Pancreas (tissue), 10 donors: ENCODE results near the gene PTPN11. TPM values are rescaled to one million over a fixed set of nuclear protein-coding genes. Genes with fewer than 3 reads are reported as not detected.

Source experiments
- ATAC-seq, 4 donors: fragments of 200-7000 bp; cut with Tn5 transposase; one replicate each; pipeline versions ENCODE4 v1.8.0 to v1.9.1; 2020; ENCODE audit warnings: mild to moderate bottlenecking in 4 of 4, moderate library complexity in 4 of 4
- DNase-seq, 6 donors: peaks; one replicate each; pipeline ENCODE4 v3.0.0-alpha.2; 2020
- FAIRE-seq: peaks from 2 replicates; lab custom pipeline; 2012; peaks lifted over from hg19 to GRCh38; lab: Jason Lieb, UNC
- H3K27ac ChIP-seq, 4 donors: fragments of 200-600 bp; sonication (generic); 1 replicate in 3 of 4; 2 replicates in 1 of 4; pipeline versions ENCODE4 v1.5.0 to v1.8.0; 2020
- H3K27me3 ChIP-seq, 4 donors: fragments of 200-600 bp; one replicate each; pipeline ENCODE4 v1.8.0; 2021
- H3K36me3 ChIP-seq, 3 donors: fragments of 200-600 bp; sonication (generic) in 1 of 3; one replicate each; pipeline versions ENCODE4 v1.5.0 to v1.8.0; 2020 to 2021
- H3K4me1 ChIP-seq, 3 donors: fragments of 200-600 bp; one replicate each; pipeline ENCODE4 v1.8.0; 2021
- H3K4me3 ChIP-seq, 4 donors: fragments of 200-600 bp; sonication (generic) in 2 of 4; one replicate each; pipeline versions ENCODE4 v1.5.0 to v1.8.0; 2020 to 2021
- H3K9me3 ChIP-seq, 4 donors: fragments of 200-600 bp; one replicate each; pipeline ENCODE4 v1.8.0; 2021
- CTCF ChIP-seq, 4 donors: fragments of 200-600 bp; sonication (generic) in 3 of 4; IDR thresholded peaks; one replicate each; pipeline versions ENCODE4 v1.5.0 to v1.8.0; 2021; ENCODE audit warnings: antibody characterized with exemption in 4 of 4
- WGBS, 2 donors: extraction: QIAGEN DNeasy Blood & Tissue Kit; methylation state at CpG; one replicate each; pipeline ENCODE4 v1.1.7; 2013; 5-methylcytosine and 5-hydroxymethylcytosine counted together
- intact Hi-C, 3 donors: fragments of 100-400 bp; cut with DNase I; formaldehyde crosslinking; loops; one replicate each; pipeline versions ENCODE4 v1.11.1 to v1.14.2; 2022
- polyA plus RNA-seq, 2 donors: library from polyadenylated mRNA; stranded (reverse); fragments of 200-250 nt; gene quantifications; one replicate each; pipeline ENCODE4 v1.2.3, GENCODE V29; 2013
- total RNA-seq, 6 donors: library from RNA; stranded (reverse); fragmentation: NEBNext Ultra II Directional in 4 of 6; extraction: Animal tissue kit (Norgen Biotek cat#: 25700) in 4 of 6; gene quantifications; one replicate each; pipeline versions ENCODE4 v1.2.1 to v1.2.4, GENCODE V29; 2021 to 2023
- donor health status: healthy with polysubstance abuse.
- donor health status: DM: no; HTN: no; CAD: no; lungs with moderate emphysema.
- donor health status: DM: no; HTN: no; CAD: no.
- donor health status: control.
- donor health status: control.
- donor health status: Bipolar disorder and iron deficiency.
- donor health status: DM: yes; HTN: yes; CAD: no.
- donor health status: DM: no; HTN: no; CAD: no.
- donor health status: DM: no; HTN: no; CAD: no.
- donor health status: DM: yes; HTN: yes; CAD: no.

The PTPN11 gene
- total and polyA plus RNA-seq, 8 donors: 12.4 to 51.1 (median 32.7) TPM

- no peak overlapping the region for H3K27ac ChIP-seq
- H3K4me3 ChIP-seq: no peak overlapping the region
- H3K4me1 ChIP-seq: no peaks in the 10 kb centered on the region
- FAIRE-seq (no peak), ATAC-seq (peak in 1 of 4 donors; percentile 30), DNase-seq (no peak)
- H3K27me3 ChIP-seq: no peaks in the 10 kb centered on the region
- intact Hi-C loops: no loop called here
- no peaks in the 10 kb centered on the region for H3K9me3 ChIP-seq
- whole genome bisulfite sequencing, 2 donors: 59 to 63% methylated on average over 5 of the region's 5 CpGs
- H3K36me3 ChIP-seq: no peaks in the 10 kb centered on the region
- TF ChIP-seq CTCF (IDR thresholded peaks at IDR 0.05): no peak
Measured at GRCh38 chr12:112524676-112525425, 106.1 kb downstream of the PTPN11 start.

- no peaks in the 10 kb centered on the region for H3K9me3 ChIP-seq
- no peaks in the 10 kb centered on the region for H3K27me3 ChIP-seq
- WGBS, 2 donors: 81% methylated on average over 6 of the region's 6 CpGs
- intact Hi-C loops: no loop called here
- H3K4me3 ChIP-seq: no peak overlapping the region
- H3K4me1 ChIP-seq: no peaks in the 10 kb centered on the region
- no peak for DNase-seq
- no peak for TF ChIP-seq CTCF (IDR thresholded peaks at IDR 0.05)
- ATAC-seq: no peak
- no peak for FAIRE-seq
- no peaks in the 10 kb centered on the region for H3K36me3 ChIP-seq
- no peak overlapping the region for H3K27ac ChIP-seq
Measured at GRCh38 chr12:112525426-112525809, 106.7 kb downstream of the PTPN11 start.

DNA sequence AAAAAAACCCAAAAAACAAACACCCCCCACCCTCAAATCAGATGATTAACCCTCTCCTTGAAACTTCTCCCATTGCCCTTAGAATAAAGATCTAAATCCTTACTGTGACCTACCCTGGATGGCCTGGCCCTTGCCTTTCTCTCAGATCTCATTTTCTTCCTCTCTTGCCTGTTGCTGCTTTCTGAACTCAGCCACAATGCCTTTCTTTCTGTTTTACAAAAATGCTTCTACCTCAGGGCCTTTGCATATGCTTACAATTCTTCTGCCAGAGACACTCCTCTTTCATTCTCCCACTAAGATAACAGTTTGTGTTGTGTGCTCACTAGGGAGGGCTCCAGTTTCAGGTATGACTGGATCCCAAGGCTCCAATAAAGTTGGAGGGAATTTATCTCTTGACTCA, 108.3 kb downstream of the PTPN11 start:
- intact Hi-C loops: no loop called here
- H3K27ac ChIP-seq: no peak overlapping the region
- no peaks in the 10 kb centered on the region for H3K27me3 ChIP-seq
- TF ChIP-seq CTCF (IDR thresholded peaks at IDR 0.05): no peak
- FAIRE-seq: no peak
- no peaks in the 10 kb centered on the region for H3K4me1 ChIP-seq
- no peak for ATAC-seq
- H3K9me3 ChIP-seq: no peaks in the 10 kb centered on the region
- H3K36me3 ChIP-seq: no peaks in the 10 kb centered on the region
- no peak overlapping the region for H3K4me3 ChIP-seq
- DNase-seq: no peak

DNA sequence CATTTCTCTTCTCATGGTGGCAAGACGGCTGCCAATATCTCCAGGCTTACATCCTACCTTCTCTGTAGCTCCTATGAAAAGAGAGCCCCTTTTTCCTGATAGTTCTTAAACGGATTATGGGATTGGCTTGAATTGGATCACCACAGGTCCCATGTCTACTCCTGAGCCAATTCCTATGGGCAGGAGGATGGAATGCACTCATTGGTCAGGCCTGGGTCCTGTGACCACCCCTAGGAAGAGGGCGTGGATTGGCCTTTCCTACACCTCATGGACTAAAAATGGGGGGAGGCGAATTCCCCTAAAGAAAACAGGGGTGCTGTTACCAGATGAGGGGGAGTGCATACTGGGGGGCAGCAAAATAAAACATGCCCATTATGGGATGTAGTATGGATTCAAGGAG, 108.8 kb downstream of the PTPN11 start:
- FAIRE-seq (no peak), DNase-seq (no peak), ATAC-seq (no peak)
- Histone ChIP-seq H3K9me3 (no peaks in the 10 kb centered on the region), H3K36me3 (no peaks in the 10 kb centered on the region), H3K4me3 (no peak overlapping the region), H3K27me3 (no peaks in the 10 kb centered on the region), H3K4me1 (no peaks in the 10 kb centered on the region), H3K27ac (no peak overlapping the region)
- TF ChIP-seq CTCF (IDR thresholded peaks at IDR 0.05): no peak
- 76 to 84% methylated on average over 4 of the region's 4 CpGs for WGBS, 2 donors
- intact Hi-C loops: no loop called here

DNA sequence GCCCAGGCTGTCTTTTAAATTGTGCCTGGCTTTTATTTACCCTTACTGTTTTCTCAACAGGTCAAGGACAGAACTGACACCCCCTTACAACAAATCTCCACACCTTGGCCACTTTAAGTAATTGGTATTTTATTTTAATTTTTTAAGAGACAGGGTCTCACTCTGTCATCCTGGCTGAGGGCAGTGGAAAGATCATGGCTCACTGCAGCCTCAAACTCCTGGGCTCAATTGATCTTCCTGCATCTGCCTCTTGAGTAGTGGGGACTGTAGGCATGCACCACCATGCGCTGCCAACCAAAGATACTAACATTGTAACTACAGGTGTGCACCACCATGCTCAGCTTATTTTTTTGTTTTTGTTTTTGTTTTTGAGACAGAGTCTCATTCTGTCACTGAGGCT, 109.8 kb downstream of the PTPN11 start:
- no peak for TF ChIP-seq CTCF (IDR thresholded peaks at IDR 0.05)
- Histone ChIP-seq H3K9me3 (no peaks in the 10 kb centered on the region), H3K4me1 (no peaks in the 10 kb centered on the region), H3K27me3 (no peaks in the 10 kb centered on the region), H3K27ac (no peak overlapping the region), H3K36me3 (no peaks in the 10 kb centered on the region), H3K4me3 (no peak overlapping the region)
- DNase-seq (no peak), ATAC-seq (no peak), FAIRE-seq (no peak)
- intact Hi-C loops: no loop called here
- WGBS, 2 donors: 95 to 100% methylated on average over 1 of the region's 1 CpG
